Hepatocyte (in vitro differentiated cells): Measurements from ENCODE around the gene RNF4. TPM values are rescaled to one million over a fixed set of nuclear protein-coding genes. Genes with fewer than 3 reads are reported as not detected.

ENCODE experiments used
- DNase-seq: peaks from one replicate; pipeline ENCODE4 v3.0.0-alpha.2; 2016; ENCODE audit warnings: low spot score
- H2AFZ ChIP-seq: fragments of 200-600 bp; sonication (generic); 2 replicates; pipeline ENCODE4 v1.6.0; 2016; ENCODE audit warnings: antibody characterized with exemption, mild to moderate bottlenecking
- H3K27ac ChIP-seq: fragments of 200-600 bp; sonication (generic); 2 replicates; pipeline ENCODE4 v1.5.1; 2016; ENCODE audit warnings: mild to moderate bottlenecking
- H3K27me3 ChIP-seq: fragments of 200-600 bp; sonication (generic); 2 replicates; pipeline ENCODE4 v1.6.1; 2016
- H3K36me3 ChIP-seq: fragments of 200-600 bp; sonication (generic); replicated peaks from 2 replicates; pipeline ENCODE4 v1.5.1; 2016; ENCODE audit warnings: low read depth; ENCODE audit not compliant: insufficient read depth
- H3K4me1 ChIP-seq: fragments of 200-600 bp; sonication (generic); 2 replicates; pipeline ENCODE4 v1.5.1; 2016; ENCODE audit warnings: mild to moderate bottlenecking, moderate library complexity; ENCODE audit not compliant: insufficient read depth
- H3K4me2 ChIP-seq: fragments of 200-600 bp; sonication (generic); 2 replicates; pipeline ENCODE4 v1.6.0; 2016
- H3K4me3 ChIP-seq: fragments of 200-600 bp; sonication (generic); 2 replicates; pipeline ENCODE4 v1.5.1; 2016; ENCODE audit warnings: mild to moderate bottlenecking
- H3K79me2 ChIP-seq: fragments of 200-600 bp; sonication (generic); 2 replicates; pipeline ENCODE4 v1.6.0; 2017; ENCODE audit warnings: mild to moderate bottlenecking
- H3K9me2 ChIP-seq: fragments of 200-600 bp; sonication (generic); replicated peaks from 2 replicates; pipeline ENCODE4 v1.6.0; 2017; ENCODE audit warnings: mild to moderate bottlenecking; ENCODE audit not compliant: insufficient read depth
- H3K9me3 ChIP-seq: fragments of 200-600 bp; sonication (generic); 2 replicates; pipeline ENCODE4 v1.5.1; 2016; ENCODE audit warnings: low read depth, mild to moderate bottlenecking
- H4K20me1 ChIP-seq: fragments of 200-600 bp; sonication (generic); 2 replicates; pipeline ENCODE4 v1.6.0; 2016; ENCODE audit warnings: mild to moderate bottlenecking; ENCODE audit not compliant: insufficient read depth, poor library complexity, severe bottlenecking
- CTCF ChIP-seq: fragments of 200-600 bp; sonication (generic); IDR thresholded peaks from 2 replicates; pipeline ENCODE4 v1.5.1; 2016; ENCODE audit warnings: antibody characterized with exemption, mild to moderate bottlenecking; ENCODE audit not compliant: poor library complexity
- EZH2 ChIP-seq: fragments of 200-600 bp; sonication (generic); IDR thresholded peaks from 2 replicates; pipeline ENCODE4 v1.6.1; 2016; ENCODE audit warnings: antibody characterized with exemption, mild to moderate bottlenecking, borderline replicate concordance
- EZH2phosphoT487 ChIP-seq: fragments of 200-600 bp; sonication (generic); IDR thresholded peaks from one replicate; pipeline ENCODE4 v1.6.1; 2018; ENCODE audit warnings: antibody characterized with exemption, mild to moderate bottlenecking, low read depth, moderate library complexity; ENCODE audit not compliant: unreplicated experiment, severe bottlenecking
- WGBS: methylation state at CpG from one replicate; pipeline ENCODE4 v1.1.6; 2016; ENCODE audit warnings: low lambda C conversion rate; ENCODE audit errors: missing lambda C conversion rate; 5-methylcytosine and 5-hydroxymethylcytosine counted together
- polyA plus RNA-seq: library from polyadenylated mRNA; unstranded; fragments of >200 nt; fragmentation: Nextera tagmentation; extraction: Ambion mirVana; gene quantifications from 2 replicates; pipeline ENCODE4 v1.2.1, GENCODE V29; 2016
- total RNA-seq: library from RNA; depleted of rRNA; stranded (reverse); fragments of >200 nt; gene quantifications from 2 replicates; pipeline ENCODE4 v1.2.3, GENCODE V29; 2014

Gene RNF4
- total and polyA plus RNA-seq, 2 experiments from 2014 or later: 42.4 to 50.3 TPM

GRCh38 chr4:2451821-2452785, 16.8 kb upstream of the RNF4 start:
- DNase-seq: no peak
- Histone ChIP-seq H3K4me1 (no peaks in the 10 kb centered on the region), H3K9me3 (no peaks in the 10 kb centered on the region), H2AFZ (no peak overlapping the region), H3K4me2 (no peak overlapping the region), H3K27me3 (no peaks in the 10 kb centered on the region), H3K79me2 (no peaks in the 10 kb centered on the region), H3K36me3 (no peaks in the 10 kb centered on the region), H3K9me2 (no peaks in the 10 kb centered on the region), H3K27ac (no peak overlapping the region), H3K4me3 (no peak overlapping the region), H4K20me1 (no peaks in the 10 kb centered on the region)
- no peak for TF ChIP-seq CTCF
- no peak for TF ChIP-seq EZH2phosphoT487
- TF ChIP-seq EZH2: no peak
- 86% methylated on average over 23 of the region's 25 CpGs for WGBS

- DNase-seq: no peak
Measured at GRCh38 chr4:2457481-2458295, 11.2 kb upstream of the RNF4 start.

GRCh38 chr4:2458546-2459491, 10.1 kb upstream of the RNF4 start:
- no peak overlapping the region for H3K4me3 ChIP-seq
- no peaks in the 10 kb centered on the region for H3K9me3 ChIP-seq
- no peaks in the 10 kb centered on the region for H4K20me1 ChIP-seq
- H3K4me1 ChIP-seq: peaks cover 6% of the 10 kb centered on the region
- H3K9me2 ChIP-seq: no peaks in the 10 kb centered on the region
- no peak overlapping the region for H3K27ac ChIP-seq
- H3K4me2 ChIP-seq: no peak overlapping the region
- DNase-seq: no peak
- no peaks in the 10 kb centered on the region for H3K36me3 ChIP-seq
- no peaks in the 10 kb centered on the region for H3K27me3 ChIP-seq
- no peak overlapping the region for H2AFZ ChIP-seq
- WGBS: 89% methylated on average over 36 of the region's 38 CpGs
- TF ChIP-seq EZH2phosphoT487: no peak
- no peak for TF ChIP-seq CTCF
- no peak for TF ChIP-seq EZH2
- H3K79me2 ChIP-seq: no peaks in the 10 kb centered on the region

More at GRCh38 chr4:2457481-2458295, 11.2 kb upstream of the RNF4 start:
- no peak overlapping the region for H2AFZ ChIP-seq
- H3K4me1 ChIP-seq: peaks cover 6% of the 10 kb centered on the region
- no peaks in the 10 kb centered on the region for H3K27me3 ChIP-seq
- no peaks in the 10 kb centered on the region for H3K9me3 ChIP-seq
- no peaks in the 10 kb centered on the region for H4K20me1 ChIP-seq
- H3K4me2 ChIP-seq: no peak overlapping the region
- H3K9me2 ChIP-seq: no peaks in the 10 kb centered on the region
- no peak overlapping the region for H3K4me3 ChIP-seq
- H3K27ac ChIP-seq: no peak overlapping the region
- 86% methylated on average over 24 of the region's 24 CpGs for WGBS
- H3K36me3 ChIP-seq: no peaks in the 10 kb centered on the region
- no peaks in the 10 kb centered on the region for H3K79me2 ChIP-seq
- TF ChIP-seq EZH2phosphoT487 (no peak), EZH2 (no peak)
